ENCODE results near the gene LSAMP. TPM values are rescaled to one million over a fixed set of nuclear protein-coding genes. Genes with fewer than 3 reads are reported as not detected.
"Not testable (repeated sequence)": the region's sequence is repeated elsewhere in the genome, so short reads cannot be mapped to it uniquely, and the experiment has no call there.

The LSAMP gene
- polyA plus RNA-seq, 3 donors: 12.4 to 12.8 (median 12.5) TPM

DNA sequence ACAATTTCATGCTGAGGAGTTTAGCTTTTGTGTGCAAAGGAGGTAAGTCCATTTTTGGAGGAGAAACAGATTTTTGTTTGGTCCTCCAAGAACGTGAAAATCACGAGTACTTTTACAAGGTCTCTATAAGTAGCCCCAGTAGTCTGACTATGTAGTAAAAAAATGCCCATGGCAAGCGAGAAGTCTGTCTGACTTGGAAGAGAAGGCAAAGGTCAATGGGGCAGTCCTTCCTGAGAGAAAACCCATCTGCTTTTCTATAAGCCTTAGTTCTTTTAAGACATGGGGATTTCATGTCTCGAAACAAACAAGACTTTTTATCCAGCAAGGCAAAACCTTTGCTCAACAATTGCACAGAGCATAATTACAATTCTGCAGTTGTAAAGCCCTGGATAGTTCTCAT is 638.8 kb downstream of the LSAMP start:
- no peak for DNase-seq

DNA sequence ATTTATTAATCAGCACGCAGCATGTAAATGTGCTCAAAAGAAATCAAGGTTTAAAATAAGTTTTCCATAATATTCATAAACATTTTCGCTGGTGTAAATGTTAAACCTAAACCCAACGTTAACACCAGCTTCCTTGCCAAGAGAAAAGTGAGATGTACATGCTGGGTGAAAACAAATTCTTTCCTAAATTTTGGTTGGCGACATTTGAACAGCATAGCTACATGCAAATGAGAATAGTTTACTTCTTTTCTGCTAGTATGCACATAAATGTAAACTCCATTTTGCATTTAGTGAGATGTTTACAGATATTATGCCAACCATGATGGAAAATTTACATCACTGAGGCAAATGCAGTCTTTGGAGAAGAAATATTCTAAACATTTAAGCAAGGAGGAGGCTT is 639.8 kb downstream of the LSAMP start:
- DNase-seq: no peak

DNA sequence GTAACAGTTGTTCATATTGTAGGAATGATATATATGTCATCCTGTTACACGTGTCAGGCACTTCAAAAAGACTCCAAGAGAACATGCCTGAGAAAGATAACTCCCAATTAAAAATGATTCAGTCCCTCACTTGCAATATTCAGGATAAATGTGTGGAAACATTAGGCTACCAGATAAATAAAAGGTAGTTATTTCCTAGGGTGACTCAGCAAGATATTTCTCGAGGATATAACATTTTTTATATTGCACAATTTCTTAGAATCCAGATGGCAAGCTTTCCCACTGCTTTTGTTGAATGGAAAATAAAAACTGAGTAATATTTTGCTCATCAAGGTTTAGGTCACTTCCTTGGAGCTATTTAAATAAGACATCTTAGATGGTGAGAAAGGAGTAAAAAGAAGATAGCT is 640.6 kb downstream of the LSAMP start:
- DNase-seq: no peak

DNA sequence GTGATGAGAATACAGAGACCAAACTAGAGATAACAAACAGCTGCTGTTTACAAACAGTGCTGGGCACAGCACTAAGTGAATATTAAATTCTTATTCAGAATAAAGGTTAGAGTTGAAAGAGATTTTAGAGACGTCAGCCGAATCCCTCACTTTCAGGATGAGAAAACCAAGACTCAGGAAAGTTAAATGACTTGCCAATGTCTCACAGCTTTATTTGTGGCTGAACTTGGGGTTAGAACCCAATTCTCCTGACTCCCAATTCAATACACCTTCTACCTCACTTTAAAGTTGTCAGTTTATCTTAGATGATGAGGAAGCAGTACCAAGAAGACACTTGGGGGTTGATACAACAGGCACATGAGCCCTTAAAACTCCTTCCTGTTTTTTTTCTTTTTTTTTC is 641.1 kb downstream of the LSAMP start:
- DNase-seq: no peak

DNA sequence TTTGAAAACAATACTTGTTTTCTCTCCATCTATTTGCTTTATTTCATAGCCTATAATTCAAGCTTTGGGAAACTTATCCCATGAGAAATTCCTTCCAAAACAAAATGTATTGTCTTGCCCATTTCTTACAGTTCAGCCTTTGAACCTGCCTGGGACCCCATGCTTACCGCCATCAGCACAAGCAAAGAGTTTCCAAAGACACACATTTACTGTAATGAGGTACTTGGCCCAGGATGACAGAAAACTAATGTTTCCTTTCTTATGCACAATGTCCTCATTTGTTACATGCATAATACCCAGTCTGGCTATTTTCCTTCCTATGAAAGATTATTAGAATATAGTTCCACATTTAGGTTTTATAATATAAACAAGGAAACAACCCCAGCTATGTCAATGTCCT is 641.6 kb downstream of the LSAMP start:
- DNase-seq: no peak

DNA sequence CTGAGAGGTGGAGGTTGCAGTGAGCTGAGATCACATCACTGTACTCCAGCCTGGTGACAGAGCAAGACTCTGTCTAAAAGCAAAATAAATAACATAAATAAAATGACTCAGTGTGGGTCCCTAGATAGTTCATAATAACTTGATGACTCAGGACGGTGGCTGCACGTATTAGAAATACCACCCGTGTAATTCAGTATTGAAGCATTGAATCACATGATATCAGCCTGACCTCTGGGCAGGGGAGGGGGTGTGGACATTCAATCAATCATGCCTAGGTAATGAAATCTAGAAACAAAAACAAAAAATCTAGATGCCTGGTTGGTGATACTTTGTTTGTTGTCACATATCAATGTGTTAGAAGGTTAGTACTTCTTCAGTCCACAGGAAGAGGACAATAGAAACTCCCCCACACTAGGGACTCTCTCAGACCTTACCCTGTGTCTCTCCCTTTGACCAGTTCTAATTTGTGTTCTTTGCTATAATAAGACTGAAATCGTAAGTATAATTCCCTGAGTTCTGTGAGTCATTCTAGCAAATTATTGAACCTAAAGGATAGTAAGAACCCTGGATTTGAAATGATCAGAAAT is 644.7 kb downstream of the LSAMP start:
- DNase-seq: no peak

DNA sequence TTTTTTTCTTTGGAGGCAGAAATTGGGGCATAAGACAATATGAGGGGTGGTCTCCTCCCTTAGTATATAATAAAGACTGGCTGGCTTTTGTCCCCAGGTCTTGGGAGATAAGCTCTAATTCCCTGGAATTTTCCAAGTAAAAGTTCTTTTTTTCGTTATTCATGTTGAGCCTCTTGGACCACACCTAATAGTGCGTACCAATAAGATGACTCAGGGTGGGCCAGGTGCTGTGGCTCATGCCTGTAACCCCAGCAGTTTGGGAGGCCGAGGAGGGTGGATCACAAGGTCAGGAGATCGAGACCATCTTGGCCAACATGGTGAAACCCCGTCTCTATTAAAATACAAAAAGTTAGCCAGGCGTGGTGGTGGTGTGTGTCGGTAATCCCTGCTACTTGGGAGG is 645.2 kb downstream of the LSAMP start:
- not testable (repeated sequence) for DNase-seq

DNA sequence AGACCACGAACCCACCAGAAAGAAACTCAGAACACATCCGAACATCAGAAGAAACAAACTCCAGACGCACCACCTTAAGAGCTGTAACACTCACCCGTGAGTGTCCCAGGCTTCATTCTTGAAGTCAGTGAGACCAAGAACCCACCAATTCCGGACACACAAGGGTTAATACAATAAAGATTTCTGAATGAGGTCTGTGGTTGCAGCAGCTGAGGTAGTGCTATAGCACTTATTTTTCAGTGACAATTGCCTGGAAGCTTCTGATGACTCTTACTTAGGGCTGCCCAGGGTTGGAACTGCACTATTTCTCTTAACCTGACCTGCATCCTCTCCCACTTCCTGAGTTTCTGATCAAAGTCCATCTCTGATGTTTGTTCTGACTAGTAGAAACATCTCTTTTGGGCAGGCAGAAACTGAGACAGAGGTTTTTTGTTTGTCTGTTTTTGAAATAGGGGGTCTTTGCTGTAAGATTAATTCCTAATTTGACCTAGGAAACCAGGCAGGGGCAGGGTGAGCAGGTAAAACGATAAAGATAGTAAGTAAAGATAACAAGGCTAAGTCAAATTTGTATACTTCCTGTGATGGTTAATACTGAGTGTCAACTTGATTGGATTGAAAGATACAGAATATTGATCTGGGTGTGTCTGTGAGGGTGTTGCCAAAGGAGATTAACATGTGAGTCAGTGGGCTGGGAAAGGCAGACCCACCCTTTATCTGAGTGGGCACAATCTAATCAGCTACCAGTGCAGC is 652.9 kb downstream of the LSAMP start:
- no peak for DNase-seq

DNA sequence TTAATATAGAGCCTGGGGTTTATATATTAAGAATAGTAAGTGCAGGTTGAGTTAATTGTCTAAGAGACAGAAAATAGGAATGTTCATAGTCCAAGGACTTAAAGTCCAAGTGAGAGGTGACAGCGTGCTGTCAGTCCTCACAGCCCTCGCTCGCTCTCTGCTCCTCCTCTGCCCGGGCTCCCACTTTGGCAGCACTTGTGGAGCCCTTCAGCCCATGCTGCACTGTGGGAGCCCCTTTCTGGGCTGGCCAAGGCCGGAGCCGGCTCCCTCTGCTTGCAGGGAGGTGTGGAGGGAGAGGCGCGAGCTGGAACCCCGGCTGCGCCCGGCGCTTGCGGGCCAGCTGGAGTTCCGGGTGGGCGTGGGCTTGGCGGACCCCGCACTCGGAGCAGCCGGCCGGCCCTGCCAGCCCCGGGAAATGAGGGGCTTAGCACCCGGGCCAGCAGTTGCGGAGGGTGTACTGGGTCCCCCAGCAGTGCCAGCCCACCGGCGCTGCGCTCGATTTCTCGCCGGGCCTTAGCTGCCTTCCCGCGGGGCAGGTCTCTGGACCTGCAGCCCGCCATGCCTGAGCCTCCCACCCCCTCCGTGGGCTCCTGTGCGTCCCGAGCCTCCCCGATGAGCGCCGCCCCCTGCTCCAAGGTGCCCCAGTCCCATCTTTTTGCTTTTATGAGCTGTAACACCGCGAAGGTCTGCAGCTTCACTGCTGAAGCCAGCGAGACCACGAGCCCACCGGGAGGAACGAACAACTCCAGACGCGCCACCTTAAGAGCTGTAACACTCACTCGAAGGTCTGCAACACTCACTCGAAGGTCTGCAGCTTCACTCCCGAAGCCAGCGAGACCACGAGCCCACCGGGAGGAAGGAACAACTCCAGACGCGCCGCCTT is 653.8 kb downstream of the LSAMP start:
- DNase-seq: not testable (repeated sequence)

DNA sequence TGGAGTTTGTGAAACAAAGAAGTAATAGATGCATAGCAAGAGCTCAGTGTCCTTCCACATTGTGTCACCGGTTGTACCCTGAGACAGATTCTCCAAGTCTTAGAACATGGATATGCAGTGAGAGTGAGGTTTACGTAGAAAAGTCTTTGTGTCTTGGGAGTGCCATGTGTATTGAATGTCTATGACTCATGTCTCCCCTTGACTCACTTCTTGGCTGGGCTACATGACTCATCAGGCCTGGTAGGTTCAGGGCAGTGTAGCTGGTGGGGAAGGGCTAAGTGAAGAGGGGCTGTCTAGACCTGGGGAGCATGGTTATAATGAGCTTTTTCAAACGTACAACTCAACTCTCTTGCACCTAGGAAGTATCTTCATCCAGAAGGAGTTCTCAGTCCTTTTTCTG is 654.5 kb downstream of the LSAMP start:
- DNase-seq: no peak

DNA sequence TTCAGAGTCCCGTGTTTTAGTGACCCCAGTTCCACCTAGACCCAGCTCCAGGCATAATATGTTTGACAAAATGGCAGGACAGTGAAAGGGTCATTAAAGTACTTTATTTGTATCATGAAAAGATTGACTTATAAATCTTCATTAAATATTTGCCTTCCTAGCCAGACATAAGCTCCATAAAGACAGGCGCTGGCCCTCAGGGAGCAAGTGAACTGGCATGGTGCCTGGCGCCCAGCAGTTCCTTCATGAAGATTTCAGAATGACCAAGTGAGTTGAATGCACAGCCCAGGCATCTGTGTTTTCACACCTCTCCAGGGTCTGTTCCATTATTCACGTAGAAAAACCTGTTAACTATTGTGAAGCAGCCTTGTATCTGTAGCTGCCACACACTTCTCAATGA is 655.8 kb downstream of the LSAMP start:
- no peak for DNase-seq

DNA sequence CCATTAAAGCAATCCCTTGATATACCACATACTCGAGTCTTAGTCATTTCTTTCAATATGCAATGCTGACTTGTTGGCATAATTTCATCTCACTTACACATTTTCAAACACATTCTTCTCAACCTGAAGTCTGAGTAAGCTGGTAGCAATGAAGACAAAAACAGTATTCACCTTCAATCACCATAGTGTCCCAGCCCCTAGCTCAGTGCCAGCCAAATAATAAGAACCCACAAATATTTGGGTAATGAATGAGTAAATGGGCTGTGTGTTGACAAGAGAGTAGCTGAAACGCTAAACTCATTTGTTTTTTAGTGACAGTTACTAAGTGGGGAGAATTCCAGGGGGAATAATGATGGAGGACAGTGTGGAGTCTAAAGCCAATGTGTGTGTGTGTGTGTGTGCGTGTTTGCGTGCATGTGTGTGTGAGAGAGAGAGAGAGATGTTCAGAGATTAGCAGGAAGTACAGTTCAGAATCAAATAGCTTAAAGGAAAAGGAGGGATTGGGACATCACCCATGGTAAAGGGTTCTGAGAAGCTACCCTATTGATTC is 656.3 kb downstream of the LSAMP start:
- no peak for DNase-seq

DNA sequence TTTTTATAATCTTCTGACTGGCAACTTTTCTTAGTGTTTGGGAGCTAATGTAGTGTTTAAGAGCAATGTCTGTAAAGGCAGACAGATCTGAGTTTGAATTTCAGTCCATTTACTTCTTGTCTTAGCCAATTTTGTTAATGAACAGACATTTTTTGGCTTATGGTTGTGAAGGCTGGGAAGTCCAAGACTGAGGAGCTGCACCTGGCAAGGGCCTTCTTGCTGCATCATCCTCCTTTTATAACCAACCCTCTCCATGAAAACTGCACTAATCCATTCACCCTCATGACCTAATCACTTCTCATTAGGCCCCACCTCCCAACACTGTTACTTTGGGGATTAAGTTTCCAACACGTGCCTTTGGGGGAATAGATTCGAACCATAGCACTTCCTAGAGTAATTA is 657.5 kb downstream of the LSAMP start:
- no peak for DNase-seq

DNA sequence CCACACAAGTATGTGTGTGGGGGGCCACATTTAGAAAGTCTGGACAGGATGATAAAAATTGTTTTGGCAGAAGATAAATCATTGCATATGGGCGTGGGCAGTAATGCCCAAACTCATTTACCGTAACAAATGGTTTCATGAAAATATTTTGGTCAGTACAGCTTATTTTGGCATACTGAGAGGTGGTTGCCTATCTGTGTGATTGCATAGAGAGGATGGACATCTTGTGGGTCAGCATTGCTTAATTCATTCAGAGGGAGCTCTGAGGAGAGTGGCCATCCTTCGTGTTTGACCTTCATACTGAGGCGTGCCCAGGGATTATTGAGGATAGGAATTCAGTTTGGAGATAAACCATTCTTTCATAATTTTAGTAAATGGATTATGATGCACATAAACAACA is 659.5 kb downstream of the LSAMP start:
- DNase-seq: no peak

DNA sequence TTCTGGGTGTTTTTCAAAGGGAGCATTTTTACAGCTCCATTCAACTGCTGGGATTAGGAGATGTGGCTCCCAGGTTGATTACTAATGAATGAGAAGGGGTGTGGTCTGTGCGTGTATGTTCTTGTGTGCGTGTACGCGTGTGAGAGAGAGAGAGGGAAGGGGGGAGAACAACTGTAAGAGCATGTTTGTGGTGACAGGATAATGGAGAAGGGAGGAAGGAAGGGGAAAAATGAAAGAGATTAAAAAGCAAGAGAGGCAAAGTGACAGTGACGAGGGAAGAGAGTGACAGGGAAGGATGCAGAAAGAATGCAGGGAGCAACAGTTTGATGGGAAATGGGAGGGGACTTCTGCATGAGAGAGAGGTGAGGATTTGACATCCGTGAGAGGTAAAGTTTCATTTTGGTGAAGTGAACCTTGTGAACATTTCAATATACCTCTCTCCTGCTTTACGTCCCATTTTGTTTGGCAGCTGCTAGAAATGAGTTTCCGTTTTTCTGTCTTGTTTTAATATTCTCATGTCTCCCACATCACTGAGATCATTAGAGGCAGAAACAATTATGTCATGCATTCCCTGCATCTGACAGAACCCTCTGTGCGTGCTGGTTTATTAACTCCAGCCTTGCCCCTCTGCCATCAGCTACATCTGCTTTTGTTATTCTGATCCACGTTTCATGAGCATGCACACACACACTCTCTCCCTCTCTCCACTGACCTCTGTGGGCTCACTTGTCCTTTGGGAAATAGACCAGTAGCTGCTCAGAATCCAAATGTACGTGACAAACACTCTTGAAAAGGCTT is 660.3 kb downstream of the LSAMP start:
- no peak for DNase-seq

DNA sequence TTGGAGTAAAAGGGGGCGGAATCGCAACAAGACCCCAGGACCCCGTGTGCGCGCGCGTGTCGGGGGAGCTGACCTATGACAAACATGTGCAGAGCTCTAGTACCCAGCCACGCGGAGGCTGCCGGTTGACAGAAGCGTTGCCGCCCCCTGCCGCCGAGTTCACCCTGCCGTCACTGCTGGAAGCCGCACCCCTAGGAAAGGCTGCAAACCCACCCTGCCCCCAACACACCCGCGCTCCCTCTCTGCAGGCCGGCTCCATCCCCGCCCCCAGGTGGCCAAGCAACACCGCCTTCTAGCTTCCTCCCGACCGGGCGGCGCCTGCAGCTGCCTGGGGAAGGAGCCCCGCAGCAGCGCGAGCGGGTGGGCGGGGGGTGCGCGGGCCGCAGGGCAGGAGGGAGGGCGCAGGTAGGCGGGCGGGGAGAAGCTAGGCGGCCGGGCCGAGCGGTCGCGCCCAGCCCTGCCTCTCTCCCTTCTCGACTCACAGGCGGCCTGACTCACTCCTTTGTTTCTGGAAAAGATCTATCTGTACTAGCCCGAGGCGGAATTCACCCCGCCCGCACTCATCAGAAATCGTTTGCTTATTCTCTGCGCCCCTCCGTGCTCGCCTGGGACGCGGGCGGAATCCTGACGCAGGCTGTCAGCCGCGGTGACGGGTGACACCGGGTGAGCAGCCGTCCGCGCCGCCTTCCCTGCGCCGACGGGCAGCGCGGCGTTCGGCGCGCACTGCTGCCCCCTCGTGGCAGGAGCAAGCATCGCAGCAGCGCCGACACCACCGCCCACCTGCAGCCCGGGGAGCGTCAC is 661.1 kb downstream of the LSAMP start:
- DNase-seq: peak; percentile 94

DNA sequence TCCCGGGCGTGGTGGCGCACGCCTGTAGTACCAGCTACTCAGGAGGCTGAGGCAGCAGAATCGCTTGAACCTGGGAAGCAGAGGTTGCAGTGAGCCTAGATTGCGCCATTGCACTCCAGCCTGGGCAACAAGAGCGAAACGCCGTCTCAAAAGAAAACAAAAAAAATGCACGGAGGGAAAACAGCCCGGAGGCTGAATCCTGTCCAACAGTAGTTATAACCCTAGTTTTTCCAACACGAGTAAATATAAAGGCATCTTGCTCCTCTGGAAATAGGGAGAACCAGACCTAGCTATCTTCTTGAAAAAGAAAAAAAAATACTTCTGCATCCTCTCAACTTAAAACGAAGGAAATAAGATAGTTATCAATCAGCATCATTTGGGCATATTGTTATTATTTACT is 661.9 kb downstream of the LSAMP start:
- DNase-seq: not testable (repeated sequence)

DNA sequence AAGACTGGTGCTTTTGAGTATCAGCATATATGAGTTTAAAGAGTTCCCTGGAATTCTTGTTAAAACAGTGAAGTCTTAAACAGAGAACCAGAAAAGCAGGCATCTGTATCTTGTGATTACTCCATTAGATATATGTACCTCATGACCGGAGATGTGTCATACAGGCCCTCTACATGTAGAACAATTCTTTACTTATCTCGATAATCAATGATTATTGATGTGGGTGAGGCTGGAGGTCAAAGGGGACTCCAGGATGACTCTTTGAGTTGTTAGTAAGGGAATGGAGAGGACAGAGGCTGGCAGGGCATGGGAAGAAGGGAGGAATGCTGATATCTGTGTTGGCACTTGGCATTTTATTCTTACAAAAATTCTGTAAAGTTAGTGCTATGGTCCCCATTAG is 666.3 kb downstream of the LSAMP start:
- no peak for DNase-seq

DNA sequence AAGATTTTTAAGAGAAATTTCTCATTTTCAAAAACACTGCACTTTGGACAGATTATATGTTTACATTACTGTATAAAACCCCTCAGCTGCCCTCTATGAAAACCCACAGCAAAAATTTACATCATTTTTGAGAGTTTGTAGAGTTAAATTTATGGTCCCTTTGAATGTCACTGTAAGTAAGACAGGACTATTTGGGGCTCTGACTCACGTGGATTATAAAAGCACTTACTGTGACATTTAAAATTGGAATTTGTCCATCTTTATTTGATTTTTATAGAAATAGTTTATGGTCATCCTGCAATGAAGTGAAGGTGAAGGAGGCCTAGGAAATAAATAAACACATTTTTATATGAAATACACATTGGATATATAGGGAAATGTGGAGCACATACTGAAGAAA is 672.3 kb downstream of the LSAMP start:
- DNase-seq: no peak

DNA sequence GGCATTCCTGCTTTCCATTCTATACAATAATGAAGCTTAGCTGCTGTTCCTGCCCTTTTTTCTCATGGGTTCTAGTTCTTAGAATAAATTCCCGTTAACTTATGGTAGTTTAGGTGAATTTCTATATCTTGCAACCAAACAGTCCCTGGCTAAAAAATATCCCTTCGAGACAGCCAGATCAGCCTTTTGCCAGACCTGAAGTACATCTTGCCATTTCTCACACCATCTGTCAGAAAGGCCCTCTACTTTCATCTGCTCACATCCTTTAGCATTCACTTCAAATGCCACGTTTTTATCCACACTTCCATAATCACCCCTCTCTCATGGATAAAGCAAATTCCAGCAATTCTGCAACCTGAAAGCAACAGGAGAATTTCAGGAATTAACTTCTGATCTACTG is 676.6 kb downstream of the LSAMP start:
- no peak for DNase-seq
